Fibroblast of lung (primary cell): ENCODE measurements around the gene PHF21A. TPM values are rescaled to one million over a fixed set of nuclear protein-coding genes. Genes with fewer than 3 reads are reported as not detected.

Source experiments
- DNase-seq, 2 donors: peaks; one replicate each; pipeline versions ENCODE4 v3.0.0 to v3.0.0-alpha.2; 2010; ENCODE audit warnings: low read depth in 2 of 2
- H2AFZ ChIP-seq: 2 replicates; pipeline ENCODE4 v1.5.1; 2012; ENCODE audit warnings: low read length, control low read depth, inconsistent platforms
- H3K27ac ChIP-seq: 2 replicates; pipeline ENCODE4 v1.5.1; 2011; ENCODE audit warnings: low read length, control low read depth; ENCODE audit not compliant: insufficient read depth
- H3K27me3 ChIP-seq: 2 replicates; pipeline ENCODE4 v1.5.1; 2011; ENCODE audit warnings: mild to moderate bottlenecking, low read length; ENCODE audit not compliant: control insufficient read depth, insufficient read depth
- H3K36me3 ChIP-seq: 2 replicates; pipeline ENCODE4 v1.5.1; 2011; ENCODE audit warnings: low read length; ENCODE audit not compliant: control insufficient read depth, insufficient read depth
- H3K4me1 ChIP-seq: 2 replicates; pipeline ENCODE4 v1.5.1; 2011; ENCODE audit warnings: low read length; ENCODE audit not compliant: control insufficient read depth, insufficient read depth; ENCODE audit errors: extremely low read depth
- H3K4me2 ChIP-seq: 2 replicates; pipeline ENCODE4 v1.5.1; 2011; ENCODE audit warnings: low read length, control low read depth; ENCODE audit not compliant: insufficient read depth; ENCODE audit errors: extremely low read depth
- H3K4me3 ChIP-seq, 4 experiments: fragments of 200-600 bp in 1 of 4; sonication (generic) in 1 of 4; replicated peaks in 1 of 4; 2 replicates each; pipeline ENCODE4 v1.5.1; 2011 to 2016; ENCODE audit warnings: low read length in 4 of 4, low read depth in 3 of 4, mild to moderate bottlenecking in 3 of 4, control low read depth in 2 of 4, inconsistent platforms in 1 of 4, mixed read lengths in 1 of 4; ENCODE audit not compliant: insufficient read depth in 1 of 4; ENCODE audit errors: control extremely low read depth in 1 of 4
- H3K79me2 ChIP-seq: 2 replicates; pipeline ENCODE4 v1.5.1; 2012; ENCODE audit warnings: mild to moderate bottlenecking, low read length, inconsistent platforms; ENCODE audit not compliant: control insufficient read depth, insufficient read depth
- H3K9ac ChIP-seq: 2 replicates; pipeline ENCODE4 v1.5.1; 2011; ENCODE audit warnings: mild to moderate bottlenecking, low read length, control low read depth; ENCODE audit not compliant: insufficient read depth
- H3K9me3 ChIP-seq: 2 replicates; pipeline ENCODE4 v1.5.1; 2012; ENCODE audit warnings: low read depth, low read length; ENCODE audit not compliant: control insufficient read depth, insufficient read depth
- H4K20me1 ChIP-seq: 2 replicates; pipeline ENCODE4 v1.5.1; 2011; ENCODE audit warnings: low read length; ENCODE audit not compliant: control insufficient read depth, insufficient read depth; ENCODE audit errors: extremely low read depth
- EZH2 ChIP-seq: IDR thresholded peaks from 2 replicates; pipeline ENCODE4 v1.5.1; 2012; ENCODE audit warnings: low read length, control low read depth, mild to moderate bottlenecking; ENCODE audit errors: missing control alignments
- polyA plus RNA-seq, 2 donors: library from polyadenylated mRNA; depleted of rRNA in 1 of 2; stranded (reverse) in 1 of 2; unstranded in 1 of 2; fragments of >200 nt; gene quantifications; 2 replicates each; pipeline ENCODE4 v1.2.1, GENCODE V29; 2011 to 2012; ENCODE audit warnings: missing spikeins in 1 of 2
- total RNA-seq: library from RNA; depleted of rRNA; stranded (reverse); fragments of >200 nt; gene quantifications from 2 replicates; pipeline ENCODE4 v1.2.1, GENCODE V29; 2014
- TF ChIP-seq, protein P1 (sequence below), 2 donors: IDR thresholded peaks in 1 of 2; conservative IDR thresholded peaks in 1 of 2; 1 replicate in 1 of 2; 2 replicates in 1 of 2; pipeline ENCODE4 v1.5.1; 2011 to 2012; ENCODE audit warnings: low read length in 2 of 2, control low read depth in 1 of 2, inconsistent platforms in 1 of 2, low read depth in 1 of 2, mild to moderate bottlenecking in 1 of 2

Gene PHF21A
- total and polyA plus RNA-seq, 2 donors (not counting 1 experiment from before 2014, with no cell fraction given), result 18.5 to 21.0 TPM

DNA sequence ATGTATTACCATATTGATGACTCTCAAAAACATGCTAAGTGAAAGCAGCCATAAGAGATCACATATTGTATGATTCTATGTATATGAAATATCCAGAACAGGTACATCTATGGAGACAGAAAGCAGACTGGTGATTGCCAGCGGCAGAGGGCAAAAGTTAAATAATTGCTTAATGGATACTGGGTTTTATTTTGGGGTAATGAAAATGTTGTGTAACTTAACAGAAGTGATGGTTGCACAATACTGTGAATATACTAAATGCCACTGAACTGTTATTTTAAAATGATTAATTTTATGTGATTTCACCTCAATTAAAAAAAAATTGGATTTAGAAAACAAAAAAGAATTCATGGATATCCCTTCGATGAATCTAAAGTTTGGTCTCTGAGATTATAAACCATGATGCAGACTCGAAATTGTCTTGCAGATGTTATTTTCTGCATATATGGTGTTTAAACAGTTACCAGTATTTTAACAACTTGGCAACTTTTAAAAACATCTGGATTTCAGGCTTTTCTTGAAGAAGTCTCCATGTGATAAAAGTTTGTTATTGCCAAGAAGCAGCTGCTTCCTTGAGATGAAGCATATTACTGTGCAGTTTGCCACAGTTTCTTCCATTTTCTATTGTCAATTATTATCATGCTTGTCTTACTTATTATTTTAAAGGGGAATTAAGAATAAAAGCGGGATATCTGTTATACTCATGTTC, 160.7 kb downstream of the PHF21A start:
- no peaks in the 10 kb centered on the region for H4K20me1 ChIP-seq
- peak in 1 of 2 donors; percentile 63 for DNase-seq
- no peak for TF ChIP-seq EZH2
- TF ChIP-seq, protein P1, sequence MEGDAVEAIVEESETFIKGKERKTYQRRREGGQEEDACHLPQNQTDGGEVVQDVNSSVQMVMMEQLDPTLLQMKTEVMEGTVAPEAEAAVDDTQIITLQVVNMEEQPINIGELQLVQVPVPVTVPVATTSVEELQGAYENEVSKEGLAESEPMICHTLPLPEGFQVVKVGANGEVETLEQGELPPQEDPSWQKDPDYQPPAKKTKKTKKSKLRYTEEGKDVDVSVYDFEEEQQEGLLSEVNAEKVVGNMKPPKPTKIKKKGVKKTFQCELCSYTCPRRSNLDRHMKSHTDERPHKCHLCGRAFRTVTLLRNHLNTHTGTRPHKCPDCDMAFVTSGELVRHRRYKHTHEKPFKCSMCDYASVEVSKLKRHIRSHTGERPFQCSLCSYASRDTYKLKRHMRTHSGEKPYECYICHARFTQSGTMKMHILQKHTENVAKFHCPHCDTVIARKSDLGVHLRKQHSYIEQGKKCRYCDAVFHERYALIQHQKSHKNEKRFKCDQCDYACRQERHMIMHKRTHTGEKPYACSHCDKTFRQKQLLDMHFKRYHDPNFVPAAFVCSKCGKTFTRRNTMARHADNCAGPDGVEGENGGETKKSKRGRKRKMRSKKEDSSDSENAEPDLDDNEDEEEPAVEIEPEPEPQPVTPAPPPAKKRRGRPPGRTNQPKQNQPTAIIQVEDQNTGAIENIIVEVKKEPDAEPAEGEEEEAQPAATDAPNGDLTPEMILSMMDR (conservative IDR thresholded peaks at IDR 0.05 in 1 of 2, IDR thresholded peaks at IDR 0.05 in 1 of 2; ENCODE audit: low read depth in 1 of 2, low read length in 2 of 2), result no peak
- H3K9me3 ChIP-seq, result no peaks in the 10 kb centered on the region
- H3K36me3 ChIP-seq, result peaks cover 2% of the 10 kb centered on the region
- no peaks in the 10 kb centered on the region for H3K79me2 ChIP-seq
- H3K9ac ChIP-seq, result no peak overlapping the region
- no peaks in the 10 kb centered on the region for H3K4me1 ChIP-seq
- no peak overlapping the region for H3K4me2 ChIP-seq
- H2AFZ ChIP-seq, result no peak overlapping the region
- no peak overlapping the region for H3K27ac ChIP-seq
- no peak overlapping the region for H3K4me3 ChIP-seq
- no peaks in the 10 kb centered on the region for H3K27me3 ChIP-seq

DNA sequence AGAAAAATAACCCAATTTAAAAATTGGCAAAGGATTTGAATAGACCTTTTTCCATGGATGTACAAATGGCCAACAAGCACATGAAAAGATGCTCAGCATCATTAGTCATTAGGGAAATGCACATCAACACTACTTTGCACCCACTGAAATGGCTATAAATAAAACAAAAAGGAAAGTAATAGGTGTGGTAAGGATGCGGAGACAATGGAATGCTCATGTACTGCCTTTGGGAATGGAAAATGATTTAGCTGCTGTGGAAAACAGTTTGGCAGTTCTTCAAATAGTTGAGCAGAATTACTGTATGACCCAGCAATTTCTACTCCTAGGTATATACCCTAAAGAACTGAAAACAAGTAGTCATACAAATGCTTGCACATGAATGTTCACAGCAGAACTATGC, 161.4 kb downstream of the PHF21A start:
- no peak overlapping the region for H3K4me3 ChIP-seq
- H3K27ac ChIP-seq, result no peak overlapping the region
- H3K4me1 ChIP-seq, result no peaks in the 10 kb centered on the region

DNA sequence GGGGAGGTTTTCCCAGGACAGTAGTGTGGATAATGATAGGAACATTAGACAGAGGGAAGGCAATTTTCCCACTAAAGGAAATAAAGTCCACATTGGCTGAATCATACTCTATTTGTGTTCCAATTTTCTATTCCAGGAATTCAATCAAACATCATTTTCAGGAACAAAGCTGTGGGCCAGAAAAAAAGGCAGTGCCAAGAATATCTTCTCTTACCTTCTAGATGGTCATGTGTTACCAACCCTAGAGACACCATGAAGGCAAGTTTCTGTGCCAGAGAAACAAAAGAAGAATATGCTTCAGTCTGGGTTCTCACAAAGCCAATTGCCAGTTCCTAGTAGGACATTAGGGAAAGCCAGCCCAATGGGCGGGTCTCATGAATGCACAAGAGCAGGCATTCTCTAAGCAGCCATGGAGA, 171.3 kb downstream of the PHF21A start:
- Histone ChIP-seq H3K36me3 (peaks cover 4% of the 10 kb centered on the region), H2AFZ (no peak overlapping the region), H3K27me3 (no peaks in the 10 kb centered on the region), H3K4me3 (no peak overlapping the region), H4K20me1 (no peaks in the 10 kb centered on the region), H3K27ac (no peak overlapping the region), H3K9me3 (no peaks in the 10 kb centered on the region), H3K4me2 (no peak overlapping the region), H3K4me1 (no peaks in the 10 kb centered on the region), H3K79me2 (no peaks in the 10 kb centered on the region), H3K9ac (no peak overlapping the region)
- TF ChIP-seq, protein P1 (conservative IDR thresholded peaks at IDR 0.05 in 1 of 2, IDR thresholded peaks at IDR 0.05 in 1 of 2; ENCODE audit: low read depth in 1 of 2, low read length in 2 of 2), result no peak
- no peak for TF ChIP-seq EZH2
- DNase-seq, result peak in 1 of 2 donors; percentile 35

More for the DNA sequence above, 161.4 kb downstream of the PHF21A start:
- no peaks in the 10 kb centered on the region for H4K20me1 ChIP-seq
- H3K9me3 ChIP-seq, result no peaks in the 10 kb centered on the region
- no peaks in the 10 kb centered on the region for H3K27me3 ChIP-seq
- no peaks in the 10 kb centered on the region for H3K79me2 ChIP-seq
- TF ChIP-seq EZH2, result no peak
- TF ChIP-seq, protein P1 (conservative IDR thresholded peaks at IDR 0.05 in 1 of 2, IDR thresholded peaks at IDR 0.05 in 1 of 2; ENCODE audit: low read depth in 1 of 2, low read length in 2 of 2), result no peak
- DNase-seq, result peak in 1 of 2 donors; percentile 82
- no peak overlapping the region for H3K9ac ChIP-seq
- H2AFZ ChIP-seq, result no peak overlapping the region
- H3K36me3 ChIP-seq, result peaks cover 2% of the 10 kb centered on the region
- no peak overlapping the region for H3K4me2 ChIP-seq
